ENCODE data around the gene HSD17B14. TPM values are rescaled to one million over a fixed set of nuclear protein-coding genes. Genes with fewer than 3 reads are reported as not detected.

The HSD17B14 gene
- polyA plus RNA-seq, 1 experiment = 2.3 TPM

- Histone ChIP-seq H3K4me3 (ENCODE audit: low read depth, low read length) (no peak overlapping the region), H3K27me3 (ENCODE audit: control insufficient read depth, insufficient read depth, low read length) (no peaks in the 10 kb centered on the region), H3K9me3 (ENCODE audit: control insufficient read depth, insufficient read depth, low read length) (no peaks in the 10 kb centered on the region), H3K27ac (ENCODE audit: low read depth, low read length) (no peak overlapping the region)
- POLR2A ChIA-PET = interaction anchor here (0.7 kb wide), 1 partner anchor 284 kb away, joined by 3 read pairs; no protein-coding TSS in a partner anchor
- TF ChIP-seq, protein P1, sequence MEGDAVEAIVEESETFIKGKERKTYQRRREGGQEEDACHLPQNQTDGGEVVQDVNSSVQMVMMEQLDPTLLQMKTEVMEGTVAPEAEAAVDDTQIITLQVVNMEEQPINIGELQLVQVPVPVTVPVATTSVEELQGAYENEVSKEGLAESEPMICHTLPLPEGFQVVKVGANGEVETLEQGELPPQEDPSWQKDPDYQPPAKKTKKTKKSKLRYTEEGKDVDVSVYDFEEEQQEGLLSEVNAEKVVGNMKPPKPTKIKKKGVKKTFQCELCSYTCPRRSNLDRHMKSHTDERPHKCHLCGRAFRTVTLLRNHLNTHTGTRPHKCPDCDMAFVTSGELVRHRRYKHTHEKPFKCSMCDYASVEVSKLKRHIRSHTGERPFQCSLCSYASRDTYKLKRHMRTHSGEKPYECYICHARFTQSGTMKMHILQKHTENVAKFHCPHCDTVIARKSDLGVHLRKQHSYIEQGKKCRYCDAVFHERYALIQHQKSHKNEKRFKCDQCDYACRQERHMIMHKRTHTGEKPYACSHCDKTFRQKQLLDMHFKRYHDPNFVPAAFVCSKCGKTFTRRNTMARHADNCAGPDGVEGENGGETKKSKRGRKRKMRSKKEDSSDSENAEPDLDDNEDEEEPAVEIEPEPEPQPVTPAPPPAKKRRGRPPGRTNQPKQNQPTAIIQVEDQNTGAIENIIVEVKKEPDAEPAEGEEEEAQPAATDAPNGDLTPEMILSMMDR (IDR thresholded peaks at IDR 0.05; ENCODE audit: low read depth, low read length) = no peak
- CTCF ChIA-PET = interaction anchor here (1.0 kb wide), 1 partner anchor 25 kb away, joined by 3 read pairs; no protein-coding TSS in a partner anchor
- no peak for DNase-seq (ENCODE audit: low read depth, low spot score)
Measured at GRCh38 chr19:48817585-48818124, 18.6 kb downstream of the HSD17B14 start.

- no peaks in the 10 kb centered on the region for H3K27me3 ChIP-seq (ENCODE audit: control insufficient read depth, insufficient read depth, low read length)
- ChIA-PET POLR2A (interaction anchor here (0.6 to 0.7 kb wide), 2 partner anchors 15 to 31 kb away, joined by 5 to 7 read pairs; no protein-coding TSS in a partner anchor), CTCF (interaction anchor here (1.1 to 1.4 kb wide), 3 partner anchors 20 to 155 kb away, joined by 3 to 6 read pairs (median 3); partner anchors contain the start of gene HSD17B14)
- H3K27ac ChIP-seq (ENCODE audit: low read depth, low read length) = no peak overlapping the region
- H3K4me3 ChIP-seq (ENCODE audit: low read depth, low read length) = no peak overlapping the region
- no peaks in the 10 kb centered on the region for H3K9me3 ChIP-seq (ENCODE audit: control insufficient read depth, insufficient read depth, low read length)
- DNase-seq (ENCODE audit: low read depth, low spot score) = no peak
- TF ChIP-seq, protein P1 (IDR thresholded peaks at IDR 0.05; ENCODE audit: low read depth, low read length) = no peak
Measured at GRCh38 chr19:48815870-48816501, 20.3 kb downstream of the HSD17B14 start.

DNA sequence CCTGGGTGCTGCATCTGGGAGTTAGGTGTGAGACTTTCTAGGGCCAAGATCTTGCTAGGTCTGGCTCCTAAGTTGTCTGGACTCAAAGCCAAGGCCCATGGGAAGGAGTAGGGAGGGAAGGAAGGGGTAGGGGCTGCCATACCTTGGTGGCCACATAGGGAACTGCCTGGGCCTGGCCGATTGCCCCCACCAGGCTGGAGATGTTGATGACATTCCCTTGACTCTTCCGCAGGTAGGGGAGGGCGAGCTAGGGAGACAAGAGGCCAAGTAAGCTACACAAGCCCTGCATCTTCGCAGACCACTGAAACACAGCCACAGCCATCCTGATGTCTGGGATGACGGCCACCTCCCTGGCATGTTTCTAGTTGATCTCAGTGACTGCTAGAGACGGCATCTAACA lies 21.4 kb downstream of the HSD17B14 start:
- CTCF ChIA-PET = interaction anchor here (0.9 kb wide), 1 partner anchor 27 kb away, joined by 3 read pairs; no protein-coding TSS in a partner anchor
- POLR2A ChIA-PET = no interaction called here
- H3K27me3 ChIP-seq (ENCODE audit: control insufficient read depth, insufficient read depth, low read length) = no peaks in the 10 kb centered on the region

DNA sequence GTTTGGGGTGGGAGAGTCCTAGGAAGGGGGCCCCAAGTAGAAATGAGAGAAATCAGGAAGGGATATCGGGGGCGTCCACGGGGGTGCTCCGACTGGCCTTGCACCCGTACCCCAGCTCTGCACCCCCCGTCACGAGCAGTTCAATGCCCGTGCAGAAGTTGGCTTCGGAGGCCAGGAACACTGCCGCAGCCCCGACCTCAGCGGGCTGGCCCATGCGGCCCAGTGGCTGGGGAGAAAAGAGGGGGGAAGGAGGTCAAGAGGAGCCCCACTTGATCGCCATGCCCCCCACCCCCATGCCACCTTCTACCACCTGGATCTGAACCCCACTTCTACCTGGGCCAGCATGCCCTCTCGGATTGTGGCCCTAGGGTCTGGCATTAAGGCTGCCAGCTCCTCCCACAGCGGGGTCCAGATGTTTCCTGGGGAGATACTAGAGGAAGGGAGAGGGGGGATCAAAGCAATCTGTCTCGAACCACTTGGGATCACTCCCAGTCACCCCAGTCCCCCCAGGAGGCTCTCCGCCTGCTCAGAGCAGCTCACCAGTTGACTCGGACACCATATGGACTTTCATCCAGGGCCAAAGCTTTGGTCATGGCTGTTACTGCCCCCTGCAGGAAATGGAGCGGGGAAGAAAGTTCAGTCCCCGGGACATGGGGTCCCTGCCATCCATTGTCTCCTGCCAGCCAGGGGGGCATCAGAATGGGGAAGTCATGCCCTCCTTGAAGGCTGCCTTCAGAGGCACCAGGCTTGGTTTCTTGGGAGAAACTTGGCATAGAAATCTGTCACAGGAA lies 23.0 kb downstream of the HSD17B14 start:
- ChIA-PET CTCF (interaction anchor here (0.5 to 0.8 kb wide), 2 partner anchors 29 to 31 kb away, joined by 3 to 7 read pairs; no protein-coding TSS in a partner anchor), POLR2A (no interaction called here)
- H3K4me3 ChIP-seq (ENCODE audit: low read depth, low read length) = no peak overlapping the region
- no peak for DNase-seq (ENCODE audit: low read depth, low spot score)
- H3K9me3 ChIP-seq (ENCODE audit: control insufficient read depth, insufficient read depth, low read length) = no peaks in the 10 kb centered on the region; the same call in 1 of the 2 replicates
- no peaks in the 10 kb centered on the region for H3K27me3 ChIP-seq (ENCODE audit: control insufficient read depth, insufficient read depth, low read length)
- TF ChIP-seq, protein P1 (IDR thresholded peaks at IDR 0.05; ENCODE audit: low read depth, low read length) = peak; percentile 24
- H3K27ac ChIP-seq (ENCODE audit: low read depth, low read length) = no peak overlapping the region

More for the DNA sequence above, 21.4 kb downstream of the HSD17B14 start:
- no peak overlapping the region for H3K4me3 ChIP-seq (ENCODE audit: low read depth, low read length)
- H3K9me3 ChIP-seq (ENCODE audit: control insufficient read depth, insufficient read depth, low read length) = no peaks in the 10 kb centered on the region; the same call in 1 of the 2 replicates
- DNase-seq (ENCODE audit: low read depth, low spot score) = no peak
- no peak overlapping the region for H3K27ac ChIP-seq (ENCODE audit: low read depth, low read length)
- TF ChIP-seq, protein P1 (IDR thresholded peaks at IDR 0.05; ENCODE audit: low read depth, low read length) = no peak

Measured in AG04450 (cell line).